Jurkat, Clone E6-1 (cell line): ENCODE results near the gene NF1.
"Not testable (repeated sequence)": the region's sequence is repeated elsewhere in the genome, so short reads cannot be mapped to it uniquely, and the experiment has no call there.

Experiments used
- DNase-seq: peaks from one replicate; pipeline ENCODE4 v3.0.0-alpha.2; 2011; ENCODE audit warnings: low read depth, low spot score
- H3K4me3 ChIP-seq: 2 replicates; pipeline ENCODE4 v1.5.1; 2011; ENCODE audit warnings: mild to moderate bottlenecking, low read length, control low read depth, moderate library complexity

Gene NF1

GRCh38 chr17:31078290-31078689 is 16.5 kb upstream of the NF1 start:
- H3K4me3 ChIP-seq = no peak overlapping the region
- no peak for DNase-seq

GRCh38 chr17:31079731-31080130 is 15.0 kb upstream of the NF1 start:
- DNase-seq = no peak
- H3K4me3 ChIP-seq = no peak overlapping the region

- DNase-seq = no peak
These were observed 9.2 kb upstream of the NF1 start for GRCh38 chr17:31085563-31085962.

GRCh38 chr17:31089471-31089870 is 5.3 kb upstream of the NF1 start:
- no peak overlapping the region for H3K4me3 ChIP-seq
- no peak for DNase-seq

More at GRCh38 chr17:31085563-31085962, 9.2 kb upstream of the NF1 start:
- H3K4me3 ChIP-seq = no peak overlapping the region

- H3K4me3 ChIP-seq, DNase-seq: not testable (repeated sequence)
These were observed 4.1 kb upstream of the NF1 start for GRCh38 chr17:31090650-31091049.

- H3K4me3 ChIP-seq = no peak overlapping the region
- no peak for DNase-seq
These were observed 2.2 kb upstream of the NF1 start for GRCh38 chr17:31092475-31093064.

GRCh38 chr17:31093866-31094599 is 744 bp upstream of the NF1 start:
- peak overlapping the region; percentile 71 for H3K4me3 ChIP-seq
- peak; percentile 38 for DNase-seq

- H3K4me3 ChIP-seq = peak overlapping the region; percentile 71
- peak; percentile 23 for DNase-seq
These were observed 694 bp downstream of the NF1 start for GRCh38 chr17:31095236-31096105.

GRCh38 chr17:31096106-31096436 is 1.3 kb downstream of the NF1 start:
- no peak for DNase-seq

GRCh38 chr17:31099016-31099415 is 4.2 kb downstream of the NF1 start:
- no peak for DNase-seq
- H3K4me3 ChIP-seq = no peak overlapping the region

More at GRCh38 chr17:31096106-31096436, 1.3 kb downstream of the NF1 start:
- H3K4me3 ChIP-seq = peak overlapping the region; percentile 71

GRCh38 chr17:31100840-31101459 is 6.2 kb downstream of the NF1 start:
- H3K4me3 ChIP-seq = no peak overlapping the region
- no peak for DNase-seq

GRCh38 chr17:31101943-31102342 is 7.2 kb downstream of the NF1 start:
- H3K4me3 ChIP-seq = no peak overlapping the region
- DNase-seq = no peak

GRCh38 chr17:31105991-31106390 is 11.2 kb downstream of the NF1 start:
- no peak overlapping the region for H3K4me3 ChIP-seq
- DNase-seq = no peak

- H3K4me3 ChIP-seq = no peak overlapping the region
- DNase-seq = no peak
These were observed 16.4 kb downstream of the NF1 start for GRCh38 chr17:31111183-31111582.

- DNase-seq = no peak
These were observed 17.4 kb downstream of the NF1 start for GRCh38 chr17:31112001-31112661.

GRCh38 chr17:31113368-31113767 is 18.6 kb downstream of the NF1 start:
- not testable (repeated sequence) for DNase-seq, H3K4me3 ChIP-seq

More at GRCh38 chr17:31112001-31112661, 17.4 kb downstream of the NF1 start:
- no peak overlapping the region for H3K4me3 ChIP-seq

- no peak for DNase-seq
- no peak overlapping the region for H3K4me3 ChIP-seq
These were observed 19.2 kb downstream of the NF1 start for GRCh38 chr17:31113939-31114338.

GRCh38 chr17:31114956-31115555 is 20.3 kb downstream of the NF1 start:
- DNase-seq = no peak
- no peak overlapping the region for H3K4me3 ChIP-seq

GRCh38 chr17:31116167-31116566 is 21.4 kb downstream of the NF1 start:
- DNase-seq = no peak
- H3K4me3 ChIP-seq = no peak overlapping the region
